ENCODE results near the gene PCMTD2. TPM values are rescaled to one million over a fixed set of nuclear protein-coding genes. Genes with fewer than 3 reads are reported as not detected.

PCMTD2 gene
- total RNA-seq, 3 donors from 2014 or later (not counting 1 experiment from before 2014, with no cell fraction given): 63.8 to 100.0 (median 65.6) TPM

DNA sequence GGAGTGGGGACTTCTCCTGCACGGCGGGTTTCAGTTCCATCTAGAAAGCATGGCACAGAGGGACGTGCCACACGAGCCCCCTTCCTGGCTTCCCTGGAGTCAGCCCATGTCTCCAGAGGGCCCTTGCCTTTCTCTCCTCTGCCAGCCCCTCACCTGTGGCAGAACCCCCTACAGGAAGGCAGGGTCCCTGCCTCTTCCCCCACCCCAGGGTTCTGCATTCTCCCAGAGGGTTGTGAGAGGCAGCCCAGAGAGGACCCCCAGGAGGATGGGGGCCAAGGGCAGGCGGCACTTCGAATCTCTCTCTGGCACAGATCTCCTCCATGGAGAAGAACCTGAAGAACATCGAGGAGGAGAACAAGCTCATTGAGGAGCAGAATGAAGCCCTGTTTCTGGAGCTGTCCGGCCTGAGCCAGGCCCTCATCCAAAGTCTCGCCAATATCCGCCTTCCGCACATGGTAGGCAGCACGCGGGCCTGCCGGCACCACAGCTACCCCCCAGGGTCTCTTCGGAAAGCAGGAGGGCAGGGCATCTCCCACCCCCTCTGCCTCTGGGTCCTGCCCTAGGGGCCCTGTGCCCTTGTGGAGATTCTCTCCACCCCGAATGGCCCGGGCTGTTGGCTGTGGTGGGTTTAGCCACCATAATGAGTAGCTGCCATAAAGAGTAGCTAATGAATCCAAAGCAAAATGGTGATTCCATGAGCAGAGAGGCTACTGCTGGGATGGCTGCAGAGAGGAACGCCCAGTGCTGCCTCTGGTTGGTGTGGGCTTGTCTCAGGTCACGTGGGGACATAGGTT is 15.9 kb upstream of the PCMTD2 start:
- Histone ChIP-seq H3K4me3 (ENCODE audit: low read length) (no peak overlapping the region), H3K9me3 (ENCODE audit: control insufficient read depth, insufficient read depth, low read length) (no peaks in the 10 kb centered on the region), H3K27me3 (ENCODE audit: control insufficient read depth, insufficient read depth, low read length) (no peaks in the 10 kb centered on the region), H3K27ac (ENCODE audit: low read length) (no peak overlapping the region), H3K36me3 (ENCODE audit: control insufficient read depth, insufficient read depth, low read length) (no peaks in the 10 kb centered on the region), H3K4me1 (ENCODE audit: control insufficient read depth, insufficient read depth, low read length) (no peaks in the 10 kb centered on the region)
- H3K27me3 Mint-ChIP-seq (ENCODE audit: low read depth in 2 of 2): peaks cover 6 to 10% of the 10 kb centered on the region in 2 donors
- no peaks in the 10 kb centered on the region for H3K4me1 Mint-ChIP-seq
- no peak for DNase-seq
- no peaks in the 10 kb centered on the region for H3K9me3 Mint-ChIP-seq
- no peak overlapping the region for H3K4me3 Mint-ChIP-seq
- 90% methylated on average over 19 of the region's 19 CpGs for WGBS (ENCODE audit: insufficient coverage)
- no peaks in the 10 kb centered on the region for H3K36me3 Mint-ChIP-seq
- intact Hi-C loops (cut with micrococcal nuclease): no loop called here
- H3K27ac Mint-ChIP-seq: no peak overlapping the region
- no peak for ATAC-seq
- TF ChIP-seq, protein P1, sequence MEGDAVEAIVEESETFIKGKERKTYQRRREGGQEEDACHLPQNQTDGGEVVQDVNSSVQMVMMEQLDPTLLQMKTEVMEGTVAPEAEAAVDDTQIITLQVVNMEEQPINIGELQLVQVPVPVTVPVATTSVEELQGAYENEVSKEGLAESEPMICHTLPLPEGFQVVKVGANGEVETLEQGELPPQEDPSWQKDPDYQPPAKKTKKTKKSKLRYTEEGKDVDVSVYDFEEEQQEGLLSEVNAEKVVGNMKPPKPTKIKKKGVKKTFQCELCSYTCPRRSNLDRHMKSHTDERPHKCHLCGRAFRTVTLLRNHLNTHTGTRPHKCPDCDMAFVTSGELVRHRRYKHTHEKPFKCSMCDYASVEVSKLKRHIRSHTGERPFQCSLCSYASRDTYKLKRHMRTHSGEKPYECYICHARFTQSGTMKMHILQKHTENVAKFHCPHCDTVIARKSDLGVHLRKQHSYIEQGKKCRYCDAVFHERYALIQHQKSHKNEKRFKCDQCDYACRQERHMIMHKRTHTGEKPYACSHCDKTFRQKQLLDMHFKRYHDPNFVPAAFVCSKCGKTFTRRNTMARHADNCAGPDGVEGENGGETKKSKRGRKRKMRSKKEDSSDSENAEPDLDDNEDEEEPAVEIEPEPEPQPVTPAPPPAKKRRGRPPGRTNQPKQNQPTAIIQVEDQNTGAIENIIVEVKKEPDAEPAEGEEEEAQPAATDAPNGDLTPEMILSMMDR (IDR thresholded peaks at IDR 0.05): no peak

DNA sequence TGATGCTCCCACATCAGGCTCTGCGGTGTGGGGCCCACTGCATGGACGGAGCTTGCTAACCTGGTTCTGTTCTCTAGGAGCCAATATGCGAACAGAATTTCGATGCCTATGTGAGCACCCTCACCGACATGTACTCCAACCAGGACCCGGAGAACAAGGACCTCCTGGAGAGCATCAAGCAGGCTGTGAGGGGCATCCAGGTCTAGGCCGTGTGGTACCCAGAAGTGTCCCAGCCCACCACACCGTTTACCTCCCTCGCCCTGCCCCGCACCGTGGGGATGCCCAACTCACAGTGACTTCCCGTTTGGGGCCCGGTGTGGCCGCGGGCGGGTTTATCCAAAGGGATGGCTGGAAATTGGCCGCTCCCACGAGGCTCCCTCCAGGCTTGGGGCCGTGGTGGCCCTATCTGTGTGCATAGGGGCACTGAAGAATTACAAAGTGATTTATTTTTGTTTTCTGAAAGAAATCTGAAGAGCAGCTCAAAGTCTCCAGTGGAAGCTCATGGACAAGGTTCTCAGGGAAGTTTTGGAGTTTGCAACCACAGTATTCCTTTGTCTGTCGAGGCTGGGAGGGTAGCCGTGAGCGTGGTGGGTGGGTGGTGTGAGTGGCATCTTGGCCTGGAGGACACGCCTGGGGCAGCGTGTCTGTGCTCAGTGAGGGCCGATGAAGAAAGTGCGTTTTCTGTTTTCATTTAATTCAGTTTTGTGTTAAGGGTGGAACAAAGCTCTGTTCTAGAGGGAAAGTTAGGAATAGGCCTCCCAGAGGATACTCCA is 15.1 kb upstream of the PCMTD2 start:
- H3K27ac ChIP-seq (ENCODE audit: low read length): no peak overlapping the region
- H3K27ac Mint-ChIP-seq: no peak overlapping the region
- no peaks in the 10 kb centered on the region for H3K36me3 ChIP-seq (ENCODE audit: control insufficient read depth, insufficient read depth, low read length)
- H3K27me3 ChIP-seq (ENCODE audit: control insufficient read depth, insufficient read depth, low read length): no peaks in the 10 kb centered on the region
- intact Hi-C loops (cut with micrococcal nuclease): no loop called here
- DNase-seq (no peak), ATAC-seq (no peak)
- no peak overlapping the region for H3K4me3 Mint-ChIP-seq
- no peaks in the 10 kb centered on the region for H3K36me3 Mint-ChIP-seq
- no peak overlapping the region for H3K4me3 ChIP-seq (ENCODE audit: low read length)
- no peaks in the 10 kb centered on the region for H3K9me3 ChIP-seq (ENCODE audit: control insufficient read depth, insufficient read depth, low read length)
- H3K9me3 Mint-ChIP-seq: no peaks in the 10 kb centered on the region
- no peaks in the 10 kb centered on the region for H3K4me1 Mint-ChIP-seq
- H3K4me1 ChIP-seq (ENCODE audit: control insufficient read depth, insufficient read depth, low read length): no peaks in the 10 kb centered on the region
- peaks cover 7 to 13% of the 10 kb centered on the region in 2 donors for H3K27me3 Mint-ChIP-seq (ENCODE audit: low read depth in 2 of 2)
- TF ChIP-seq, protein P1 (IDR thresholded peaks at IDR 0.05): no peak
- WGBS (ENCODE audit: insufficient coverage): 92% methylated on average over 26 of the region's 26 CpGs

DNA sequence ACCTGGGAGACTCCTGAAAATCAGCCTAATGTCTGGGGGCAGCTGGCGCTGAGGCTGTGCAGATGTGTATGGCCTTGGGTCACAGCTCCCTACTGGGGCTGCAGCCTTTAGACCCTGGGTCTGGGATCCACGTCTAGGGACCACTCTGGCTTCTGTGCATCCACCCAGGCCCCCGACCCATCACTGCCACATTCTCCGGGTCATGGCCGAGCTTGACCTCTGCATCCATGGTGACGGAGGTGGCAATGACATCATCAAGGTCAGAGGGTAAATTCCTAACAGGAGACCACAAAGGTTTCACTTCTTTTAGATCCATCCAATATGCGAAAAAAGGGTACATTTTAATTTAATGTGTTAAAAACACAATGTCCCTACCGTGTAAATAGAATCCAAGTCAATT is 14.5 kb upstream of the PCMTD2 start:
- TF ChIP-seq, protein P1 (IDR thresholded peaks at IDR 0.05): no peak
- Histone ChIP-seq H3K27me3 (ENCODE audit: control insufficient read depth, insufficient read depth, low read length) (no peaks in the 10 kb centered on the region), H3K27ac (ENCODE audit: low read length) (no peak overlapping the region), H3K4me3 (ENCODE audit: low read length) (no peak overlapping the region), H3K36me3 (ENCODE audit: control insufficient read depth, insufficient read depth, low read length) (no peaks in the 10 kb centered on the region), H3K4me1 (ENCODE audit: control insufficient read depth, insufficient read depth, low read length) (no peaks in the 10 kb centered on the region), H3K9me3 (ENCODE audit: control insufficient read depth, insufficient read depth, low read length) (no peaks in the 10 kb centered on the region)
- Mint-ChIP-seq H3K9me3 (no peaks in the 10 kb centered on the region), H3K27me3 (ENCODE audit: low read depth in 2 of 2) (peaks cover 10 to 18% of the 10 kb centered on the region in 2 donors), H3K27ac (no peak overlapping the region), H3K36me3 (no peaks in the 10 kb centered on the region), H3K4me3 (no peak overlapping the region), H3K4me1 (no peaks in the 10 kb centered on the region)
- no peak for ATAC-seq
- DNase-seq: no peak
- WGBS (ENCODE audit: insufficient coverage): 79% methylated on average over 6 of the region's 8 CpGs
- intact Hi-C loops (cut with micrococcal nuclease): no loop called here
